ENCODE results near the gene BEST2.

Gene BEST2

DNA sequence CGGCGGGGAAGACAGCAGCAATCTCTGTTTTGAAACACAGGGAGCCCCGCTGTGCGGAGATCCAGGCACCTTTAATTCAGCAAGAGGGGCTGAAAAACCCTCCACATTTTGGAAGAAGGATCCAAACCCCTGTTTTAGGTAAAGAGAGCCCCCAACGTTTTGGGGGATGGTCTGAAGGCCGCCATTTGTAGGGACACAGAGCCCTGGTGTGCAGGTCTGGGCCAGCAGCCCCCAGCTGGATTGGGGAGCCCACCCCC, 27.2 kb downstream of the BEST2 start:
- Histone ChIP-seq H3K36me3 (ENCODE audit: insufficient read depth, low read length) (no peaks in the 10 kb centered on the region), H3K4me1 (ENCODE audit: insufficient read depth, low read length, severe bottlenecking) (peaks cover 53% of the 10 kb centered on the region), H2AFZ (ENCODE audit: low read length) (no peak overlapping the region), H3K79me2 (ENCODE audit: insufficient read depth, low read length) (no peaks in the 10 kb centered on the region), H3K27me3 (ENCODE audit: insufficient read depth, low read length) (no peaks in the 10 kb centered on the region), H3K27ac (ENCODE audit: low read depth, low read length, poor library complexity, severe bottlenecking) (peak overlapping the region; percentile 25), H3K4me3 (ENCODE audit: low read depth, low read length, poor library complexity, severe bottlenecking) (peak overlapping the region; percentile 61), H3K9me2 (ENCODE audit: low read depth, low read length) (no peaks in the 10 kb centered on the region), H4K20me1 (ENCODE audit: insufficient read depth, low read length) (no peaks in the 10 kb centered on the region), H3K9me3 (ENCODE audit: low read length) (no peaks in the 10 kb centered on the region), H3K4me2 (ENCODE audit: low read length) (peak overlapping the region; percentile 80), H3F3A (ENCODE audit: insufficient read depth, low read length) (peaks cover 7% of the 10 kb centered on the region; the same call in 1 of the 2 replicates), H3K9ac (ENCODE audit: low read length) (peak overlapping the region; percentile 63; the same call in 1 of the 2 replicates)
- TF ChIP-seq, protein P1, sequence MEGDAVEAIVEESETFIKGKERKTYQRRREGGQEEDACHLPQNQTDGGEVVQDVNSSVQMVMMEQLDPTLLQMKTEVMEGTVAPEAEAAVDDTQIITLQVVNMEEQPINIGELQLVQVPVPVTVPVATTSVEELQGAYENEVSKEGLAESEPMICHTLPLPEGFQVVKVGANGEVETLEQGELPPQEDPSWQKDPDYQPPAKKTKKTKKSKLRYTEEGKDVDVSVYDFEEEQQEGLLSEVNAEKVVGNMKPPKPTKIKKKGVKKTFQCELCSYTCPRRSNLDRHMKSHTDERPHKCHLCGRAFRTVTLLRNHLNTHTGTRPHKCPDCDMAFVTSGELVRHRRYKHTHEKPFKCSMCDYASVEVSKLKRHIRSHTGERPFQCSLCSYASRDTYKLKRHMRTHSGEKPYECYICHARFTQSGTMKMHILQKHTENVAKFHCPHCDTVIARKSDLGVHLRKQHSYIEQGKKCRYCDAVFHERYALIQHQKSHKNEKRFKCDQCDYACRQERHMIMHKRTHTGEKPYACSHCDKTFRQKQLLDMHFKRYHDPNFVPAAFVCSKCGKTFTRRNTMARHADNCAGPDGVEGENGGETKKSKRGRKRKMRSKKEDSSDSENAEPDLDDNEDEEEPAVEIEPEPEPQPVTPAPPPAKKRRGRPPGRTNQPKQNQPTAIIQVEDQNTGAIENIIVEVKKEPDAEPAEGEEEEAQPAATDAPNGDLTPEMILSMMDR (IDR thresholded peaks at IDR 0.05; ENCODE audit: low read length) = no peak
- no peak for TF ChIP-seq EZH2 (IDR thresholded peaks at IDR 0.05; ENCODE audit: borderline replicate concordance, low read length)

DNA sequence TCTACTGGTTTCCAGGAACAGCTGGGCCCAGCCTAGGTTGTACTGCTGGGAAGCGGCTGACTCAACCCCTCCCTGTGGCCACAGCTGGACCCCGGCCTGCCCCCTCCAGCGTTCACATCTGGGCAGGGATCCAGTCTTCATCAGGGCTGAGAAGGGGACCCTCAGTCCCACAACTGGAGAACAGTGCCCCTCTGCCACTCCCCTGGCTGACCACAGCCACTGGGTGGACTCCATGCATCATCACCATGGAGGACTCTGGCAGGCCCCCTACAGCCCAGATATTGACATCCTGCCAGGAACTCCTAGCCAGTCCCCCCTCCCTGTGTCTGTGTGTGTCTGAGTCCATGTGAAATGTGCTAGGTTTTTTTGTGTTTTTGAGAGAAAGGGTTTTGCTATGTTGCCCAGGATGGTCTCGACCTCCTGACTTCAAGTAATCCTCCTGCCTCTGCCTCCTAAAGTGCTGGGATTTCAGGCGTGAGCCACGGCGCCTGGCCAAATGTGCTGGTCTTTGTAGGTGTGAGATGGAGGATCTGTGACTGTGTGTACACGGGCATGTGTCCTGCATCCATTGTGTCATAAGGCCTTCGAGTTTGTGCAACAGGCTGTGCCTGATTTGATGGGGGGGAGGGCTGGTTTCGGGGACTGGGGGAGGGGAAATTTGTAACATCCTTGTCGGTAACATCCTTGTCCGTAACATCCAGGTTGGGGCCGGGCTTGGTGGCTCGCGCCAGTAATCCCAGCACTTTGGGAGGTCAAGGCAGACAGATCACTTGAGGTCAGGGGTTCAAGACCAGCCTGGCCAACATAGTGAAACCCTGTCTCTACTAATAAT, 27.8 kb downstream of the BEST2 start:
- Histone ChIP-seq H3F3A (ENCODE audit: insufficient read depth, low read length) (peaks cover 3% of the 10 kb centered on the region; the same call in 1 of the 2 replicates), H3K27me3 (ENCODE audit: insufficient read depth, low read length) (no peaks in the 10 kb centered on the region), H3K4me1 (ENCODE audit: insufficient read depth, low read length, severe bottlenecking) (peaks cover 58% of the 10 kb centered on the region), H3K4me2 (ENCODE audit: low read length) (no peak overlapping the region; the same call in 1 of the 2 replicates), H4K20me1 (ENCODE audit: insufficient read depth, low read length) (no peaks in the 10 kb centered on the region), H3K36me3 (ENCODE audit: insufficient read depth, low read length) (no peaks in the 10 kb centered on the region), H3K9me3 (ENCODE audit: low read length) (no peaks in the 10 kb centered on the region), H3K79me2 (ENCODE audit: insufficient read depth, low read length) (no peaks in the 10 kb centered on the region), H3K4me3 (ENCODE audit: low read depth, low read length, poor library complexity, severe bottlenecking) (no peak overlapping the region), H2AFZ (ENCODE audit: low read length) (no peak overlapping the region), H3K9me2 (ENCODE audit: low read depth, low read length) (no peaks in the 10 kb centered on the region), H3K9ac (ENCODE audit: low read length) (no peak overlapping the region; the same call in 1 of the 2 replicates), H3K27ac (ENCODE audit: low read depth, low read length, poor library complexity, severe bottlenecking) (no peak overlapping the region)
- TF ChIP-seq EZH2 (IDR thresholded peaks at IDR 0.05; ENCODE audit: borderline replicate concordance, low read length) = no peak
- TF ChIP-seq, protein P1 (IDR thresholded peaks at IDR 0.05; ENCODE audit: low read length) = peak; percentile 19; the same call in 1 of the 2 replicates

DNA sequence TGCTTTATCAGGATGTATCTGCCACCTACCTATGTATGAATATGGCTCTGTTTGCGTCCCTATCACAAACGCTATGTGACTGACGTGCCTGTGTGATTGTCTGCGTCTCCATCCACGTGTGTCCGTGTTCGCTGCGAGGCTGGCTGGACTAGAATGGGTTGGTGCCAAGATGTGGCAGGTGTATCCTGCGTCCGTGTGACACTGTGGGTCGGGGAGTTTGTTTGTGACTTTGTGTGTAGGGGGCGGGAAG, 30.5 kb downstream of the BEST2 start:
- Histone ChIP-seq H3K4me1 (ENCODE audit: insufficient read depth, low read length, severe bottlenecking) (peaks cover 73% of the 10 kb centered on the region), H3K9ac (ENCODE audit: low read length) (peak overlapping the region; percentile 44; the same call in 1 of the 2 replicates)

More for the DNA sequence above, 30.5 kb downstream of the BEST2 start:
- H3K9me2 ChIP-seq (ENCODE audit: low read depth, low read length) = no peaks in the 10 kb centered on the region
- H3F3A ChIP-seq (ENCODE audit: insufficient read depth, low read length) = no peaks in the 10 kb centered on the region
- H4K20me1 ChIP-seq (ENCODE audit: insufficient read depth, low read length) = no peaks in the 10 kb centered on the region
- no peak overlapping the region for H2AFZ ChIP-seq (ENCODE audit: low read length)
- peak overlapping the region; percentile 54 for H3K4me3 ChIP-seq (ENCODE audit: low read depth, low read length, poor library complexity, severe bottlenecking)
- H3K79me2 ChIP-seq (ENCODE audit: insufficient read depth, low read length) = no peaks in the 10 kb centered on the region
- H3K4me2 ChIP-seq (ENCODE audit: low read length) = peak overlapping the region; percentile 71
- TF ChIP-seq, protein P1 (IDR thresholded peaks at IDR 0.05; ENCODE audit: low read length) = no peak
- no peak for TF ChIP-seq EZH2 (IDR thresholded peaks at IDR 0.05; ENCODE audit: borderline replicate concordance, low read length)
- H3K36me3 ChIP-seq (ENCODE audit: insufficient read depth, low read length) = no peaks in the 10 kb centered on the region
- H3K9me3 ChIP-seq (ENCODE audit: low read length) = no peaks in the 10 kb centered on the region
- H3K27ac ChIP-seq (ENCODE audit: low read depth, low read length, poor library complexity, severe bottlenecking) = peak overlapping the region; percentile 47
- no peaks in the 10 kb centered on the region for H3K27me3 ChIP-seq (ENCODE audit: insufficient read depth, low read length)

Measured in OCI-LY1 (cell line).